ENCODE measurements around the gene CLSTN2. TPM values are rescaled to one million over a fixed set of nuclear protein-coding genes. Genes with fewer than 3 reads are reported as not detected.

Gene CLSTN2
- total RNA-seq, 1 experiment from 2014 or later: not detected

- H2AFZ ChIP-seq (ENCODE audit: low read length): no peak overlapping the region
- no peak for DNase-seq
- no peaks in the 10 kb centered on the region for H4K20me1 ChIP-seq (ENCODE audit: insufficient read depth, low read depth, low read length)
- H3K79me2 ChIP-seq (ENCODE audit: low read length): no peaks in the 10 kb centered on the region
- H3K4me2 ChIP-seq (ENCODE audit: low read depth, low read length, poor library complexity, severe bottlenecking): no peak overlapping the region
- no peaks in the 10 kb centered on the region for H3K9me3 ChIP-seq (ENCODE audit: low read length)
- no peaks in the 10 kb centered on the region for H3K9me2 ChIP-seq (replicated peaks; ENCODE audit: insufficient read depth, low read length)
- H3K4me3 ChIP-seq (ENCODE audit: low read length): no peak overlapping the region
- H3K36me3 ChIP-seq (ENCODE audit: insufficient read depth, low read length): no peaks in the 10 kb centered on the region
- no peak overlapping the region for H3K27ac ChIP-seq (ENCODE audit: low read length)
- H3K9ac ChIP-seq (ENCODE audit: low read length): no peak overlapping the region
- no peaks in the 10 kb centered on the region for H3K27me3 ChIP-seq (ENCODE audit: low read length)
- H3K4me1 ChIP-seq (ENCODE audit: low read length): no peaks in the 10 kb centered on the region
These were observed 71.3 kb downstream of the CLSTN2 start for GRCh38 chr3:140006331-140006730.

- Histone ChIP-seq H3K9me3 (ENCODE audit: low read length) (no peaks in the 10 kb centered on the region), H3K79me2 (ENCODE audit: low read length) (no peaks in the 10 kb centered on the region), H3K27ac (ENCODE audit: low read length) (no peak overlapping the region), H3K4me2 (ENCODE audit: low read depth, low read length, poor library complexity, severe bottlenecking) (no peak overlapping the region), H4K20me1 (ENCODE audit: insufficient read depth, low read depth, low read length) (no peaks in the 10 kb centered on the region), H3K9me2 (replicated peaks; ENCODE audit: insufficient read depth, low read length) (no peaks in the 10 kb centered on the region), H3K36me3 (ENCODE audit: insufficient read depth, low read length) (no peaks in the 10 kb centered on the region), H3K27me3 (ENCODE audit: low read length) (no peaks in the 10 kb centered on the region), H2AFZ (ENCODE audit: low read length) (no peak overlapping the region), H3K4me1 (ENCODE audit: low read length) (no peaks in the 10 kb centered on the region), H3K4me3 (ENCODE audit: low read length) (no peak overlapping the region), H3K9ac (ENCODE audit: low read length) (no peak overlapping the region)
- no peak for DNase-seq
These were observed 72.1 kb downstream of the CLSTN2 start for GRCh38 chr3:140007081-140007480.

GRCh38 chr3:140007911-140008869, 73.2 kb downstream of the CLSTN2 start:
- no peak overlapping the region for H3K4me3 ChIP-seq (ENCODE audit: low read length)
- H3K27ac ChIP-seq (ENCODE audit: low read length): no peak overlapping the region
- H4K20me1 ChIP-seq (ENCODE audit: insufficient read depth, low read depth, low read length): no peaks in the 10 kb centered on the region
- H3K36me3 ChIP-seq (ENCODE audit: insufficient read depth, low read length): no peaks in the 10 kb centered on the region
- DNase-seq: no peak
- no peaks in the 10 kb centered on the region for H3K9me2 ChIP-seq (replicated peaks; ENCODE audit: insufficient read depth, low read length)
- H3K9ac ChIP-seq (ENCODE audit: low read length): no peak overlapping the region
- no peaks in the 10 kb centered on the region for H3K4me1 ChIP-seq (ENCODE audit: low read length)
- H2AFZ ChIP-seq (ENCODE audit: low read length): no peak overlapping the region
- H3K4me2 ChIP-seq (ENCODE audit: low read depth, low read length, poor library complexity, severe bottlenecking): no peak overlapping the region
- H3K9me3 ChIP-seq (ENCODE audit: low read length): no peaks in the 10 kb centered on the region
- no peaks in the 10 kb centered on the region for H3K27me3 ChIP-seq (ENCODE audit: low read length)
- H3K79me2 ChIP-seq (ENCODE audit: low read length): no peaks in the 10 kb centered on the region

- Histone ChIP-seq H3K9me3 (ENCODE audit: low read length) (no peaks in the 10 kb centered on the region), H3K79me2 (ENCODE audit: low read length) (no peaks in the 10 kb centered on the region), H3K36me3 (ENCODE audit: insufficient read depth, low read length) (no peaks in the 10 kb centered on the region), H3K9ac (ENCODE audit: low read length) (no peak overlapping the region), H2AFZ (ENCODE audit: low read length) (no peak overlapping the region), H3K9me2 (replicated peaks; ENCODE audit: insufficient read depth, low read length) (no peaks in the 10 kb centered on the region), H3K4me1 (ENCODE audit: low read length) (no peaks in the 10 kb centered on the region), H3K4me2 (ENCODE audit: low read depth, low read length, poor library complexity, severe bottlenecking) (no peak overlapping the region), H3K27me3 (ENCODE audit: low read length) (no peaks in the 10 kb centered on the region), H4K20me1 (ENCODE audit: insufficient read depth, low read depth, low read length) (no peaks in the 10 kb centered on the region), H3K4me3 (ENCODE audit: low read length) (no peak overlapping the region), H3K27ac (ENCODE audit: low read length) (no peak overlapping the region)
- no peak for DNase-seq
These were observed 75.4 kb downstream of the CLSTN2 start for GRCh38 chr3:140010391-140010790.

- Histone ChIP-seq H3K4me1 (ENCODE audit: low read length) (no peaks in the 10 kb centered on the region), H4K20me1 (ENCODE audit: insufficient read depth, low read depth, low read length) (no peaks in the 10 kb centered on the region), H3K4me2 (ENCODE audit: low read depth, low read length, poor library complexity, severe bottlenecking) (no peak overlapping the region), H3K9me3 (ENCODE audit: low read length) (no peaks in the 10 kb centered on the region), H3K9ac (ENCODE audit: low read length) (no peak overlapping the region), H3K27ac (ENCODE audit: low read length) (no peak overlapping the region), H3K9me2 (replicated peaks; ENCODE audit: insufficient read depth, low read length) (no peaks in the 10 kb centered on the region), H3K79me2 (ENCODE audit: low read length) (no peaks in the 10 kb centered on the region), H3K4me3 (ENCODE audit: low read length) (no peak overlapping the region), H3K27me3 (ENCODE audit: low read length) (no peaks in the 10 kb centered on the region), H3K36me3 (ENCODE audit: insufficient read depth, low read length) (no peaks in the 10 kb centered on the region), H2AFZ (ENCODE audit: low read length) (no peak overlapping the region)
- DNase-seq: no peak
These were observed 76.1 kb downstream of the CLSTN2 start for GRCh38 chr3:140011086-140011485.

GRCh38 chr3:140011611-140012277, 76.8 kb downstream of the CLSTN2 start:
- no peak overlapping the region for H2AFZ ChIP-seq (ENCODE audit: low read length)
- no peaks in the 10 kb centered on the region for H4K20me1 ChIP-seq (ENCODE audit: insufficient read depth, low read depth, low read length)
- H3K4me2 ChIP-seq (ENCODE audit: low read depth, low read length, poor library complexity, severe bottlenecking): no peak overlapping the region
- H3K79me2 ChIP-seq (ENCODE audit: low read length): no peaks in the 10 kb centered on the region
- DNase-seq: no peak
- no peak overlapping the region for H3K4me3 ChIP-seq (ENCODE audit: low read length)
- H3K9me2 ChIP-seq (replicated peaks; ENCODE audit: insufficient read depth, low read length): no peaks in the 10 kb centered on the region
- no peak overlapping the region for H3K9ac ChIP-seq (ENCODE audit: low read length)
- H3K4me1 ChIP-seq (ENCODE audit: low read length): no peaks in the 10 kb centered on the region
- no peak overlapping the region for H3K27ac ChIP-seq (ENCODE audit: low read length)
- no peaks in the 10 kb centered on the region for H3K36me3 ChIP-seq (ENCODE audit: insufficient read depth, low read length)
- no peaks in the 10 kb centered on the region for H3K27me3 ChIP-seq (ENCODE audit: low read length)
- H3K9me3 ChIP-seq (ENCODE audit: low read length): no peaks in the 10 kb centered on the region

- no peaks in the 10 kb centered on the region for H3K79me2 ChIP-seq (ENCODE audit: low read length)
- no peak overlapping the region for H3K4me2 ChIP-seq (ENCODE audit: low read depth, low read length, poor library complexity, severe bottlenecking)
- H4K20me1 ChIP-seq (ENCODE audit: insufficient read depth, low read depth, low read length): no peaks in the 10 kb centered on the region
- no peak overlapping the region for H3K4me3 ChIP-seq (ENCODE audit: low read length)
- no peak overlapping the region for H3K27ac ChIP-seq (ENCODE audit: low read length)
- H3K9ac ChIP-seq (ENCODE audit: low read length): no peak overlapping the region
- no peaks in the 10 kb centered on the region for H3K4me1 ChIP-seq (ENCODE audit: low read length)
- no peak overlapping the region for H2AFZ ChIP-seq (ENCODE audit: low read length)
- H3K9me2 ChIP-seq (replicated peaks; ENCODE audit: insufficient read depth, low read length): no peaks in the 10 kb centered on the region
- no peaks in the 10 kb centered on the region for H3K9me3 ChIP-seq (ENCODE audit: low read length)
- no peaks in the 10 kb centered on the region for H3K36me3 ChIP-seq (ENCODE audit: insufficient read depth, low read length)
- DNase-seq: no peak
- H3K27me3 ChIP-seq (ENCODE audit: low read length): no peaks in the 10 kb centered on the region
These were observed 78.2 kb downstream of the CLSTN2 start for GRCh38 chr3:140013220-140013619.

GRCh38 chr3:140014831-140015495, 80.0 kb downstream of the CLSTN2 start:
- no peaks in the 10 kb centered on the region for H4K20me1 ChIP-seq (ENCODE audit: insufficient read depth, low read depth, low read length)
- H3K9me3 ChIP-seq (ENCODE audit: low read length): no peaks in the 10 kb centered on the region
- H3K4me3 ChIP-seq (ENCODE audit: low read length): no peak overlapping the region

More at GRCh38 chr3:140014831-140015495, 80.0 kb downstream of the CLSTN2 start:
- Histone ChIP-seq H3K4me1 (ENCODE audit: low read length) (no peaks in the 10 kb centered on the region), H3K79me2 (ENCODE audit: low read length) (no peaks in the 10 kb centered on the region), H3K9me2 (replicated peaks; ENCODE audit: insufficient read depth, low read length) (no peaks in the 10 kb centered on the region), H3K9ac (ENCODE audit: low read length) (no peak overlapping the region), H3K27me3 (ENCODE audit: low read length) (no peaks in the 10 kb centered on the region), H3K4me2 (ENCODE audit: low read depth, low read length, poor library complexity, severe bottlenecking) (no peak overlapping the region), H2AFZ (ENCODE audit: low read length) (no peak overlapping the region), H3K27ac (ENCODE audit: low read length) (no peak overlapping the region), H3K36me3 (ENCODE audit: insufficient read depth, low read length) (no peaks in the 10 kb centered on the region)
- no peak for DNase-seq
